Bronchial epithelial cell (primary cell): ENCODE data around the gene SLC17A9. TPM values are rescaled to one million over a fixed set of nuclear protein-coding genes. Genes with fewer than 3 reads are reported as not detected.

Experiments used
- DNase-seq: peaks from one replicate; pipeline ENCODE4 v3.0.0-alpha.2; 2010; ENCODE audit warnings: low read depth
- FAIRE-seq: peaks from 2 replicates; lab custom pipeline; 2011; peaks lifted over from hg19 to GRCh38; lab: Jason Lieb, UNC
- H3K27me3 ChIP-seq: 2 replicates; pipeline ENCODE4 v1.5.1; 2011; ENCODE audit warnings: low read length; ENCODE audit not compliant: control insufficient read depth, insufficient read depth
- H3K36me3 ChIP-seq: 2 replicates; pipeline ENCODE4 v1.5.1; 2011; ENCODE audit warnings: low read length; ENCODE audit not compliant: control insufficient read depth, insufficient read depth
- H3K4me3 ChIP-seq: 2 replicates; pipeline ENCODE4 v1.5.1; 2011; ENCODE audit warnings: mild to moderate bottlenecking, low read depth, low read length, control low read depth
- total RNA-seq: library from RNA; depleted of rRNA; stranded (reverse); fragments of >200 nt; gene quantifications from 2 replicates; pipeline ENCODE4 v1.2.1, GENCODE V29; 2014
- TF ChIP-seq, protein P1 (sequence below): IDR thresholded peaks from 2 replicates; pipeline ENCODE4 v1.5.1; 2011; ENCODE audit warnings: mild to moderate bottlenecking, moderate library complexity, low read length, control low read depth, inconsistent platforms; ENCODE audit not compliant: insufficient read depth, severe bottlenecking

SLC17A9 gene
- total RNA-seq, 1 donor from 2014 or later = 0.53 TPM

GRCh38 chr20:62986257-62986800 is 33.8 kb downstream of the SLC17A9 start:
- TF ChIP-seq, protein P1, sequence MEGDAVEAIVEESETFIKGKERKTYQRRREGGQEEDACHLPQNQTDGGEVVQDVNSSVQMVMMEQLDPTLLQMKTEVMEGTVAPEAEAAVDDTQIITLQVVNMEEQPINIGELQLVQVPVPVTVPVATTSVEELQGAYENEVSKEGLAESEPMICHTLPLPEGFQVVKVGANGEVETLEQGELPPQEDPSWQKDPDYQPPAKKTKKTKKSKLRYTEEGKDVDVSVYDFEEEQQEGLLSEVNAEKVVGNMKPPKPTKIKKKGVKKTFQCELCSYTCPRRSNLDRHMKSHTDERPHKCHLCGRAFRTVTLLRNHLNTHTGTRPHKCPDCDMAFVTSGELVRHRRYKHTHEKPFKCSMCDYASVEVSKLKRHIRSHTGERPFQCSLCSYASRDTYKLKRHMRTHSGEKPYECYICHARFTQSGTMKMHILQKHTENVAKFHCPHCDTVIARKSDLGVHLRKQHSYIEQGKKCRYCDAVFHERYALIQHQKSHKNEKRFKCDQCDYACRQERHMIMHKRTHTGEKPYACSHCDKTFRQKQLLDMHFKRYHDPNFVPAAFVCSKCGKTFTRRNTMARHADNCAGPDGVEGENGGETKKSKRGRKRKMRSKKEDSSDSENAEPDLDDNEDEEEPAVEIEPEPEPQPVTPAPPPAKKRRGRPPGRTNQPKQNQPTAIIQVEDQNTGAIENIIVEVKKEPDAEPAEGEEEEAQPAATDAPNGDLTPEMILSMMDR = no peak
- Histone ChIP-seq H3K27me3 (peaks cover 5% of the 10 kb centered on the region), H3K4me3 (no peak overlapping the region), H3K36me3 (no peaks in the 10 kb centered on the region)
- no peak for DNase-seq
- no peak for FAIRE-seq

- H3K4me3 ChIP-seq = no peak overlapping the region
- DNase-seq = no peak
- TF ChIP-seq, protein P1 = no peak
- H3K27me3 ChIP-seq = peaks cover 1% of the 10 kb centered on the region
- FAIRE-seq = no peak
- H3K36me3 ChIP-seq = no peaks in the 10 kb centered on the region
Measured at GRCh38 chr20:62987114-62987513, 34.6 kb downstream of the SLC17A9 start.

GRCh38 chr20:62989201-62989601 is 36.7 kb downstream of the SLC17A9 start:
- Histone ChIP-seq H3K36me3 (no peaks in the 10 kb centered on the region), H3K4me3 (no peak overlapping the region), H3K27me3 (peaks cover 1% of the 10 kb centered on the region)
- TF ChIP-seq, protein P1 = no peak
- DNase-seq (no peak), FAIRE-seq (no peak)

DNA sequence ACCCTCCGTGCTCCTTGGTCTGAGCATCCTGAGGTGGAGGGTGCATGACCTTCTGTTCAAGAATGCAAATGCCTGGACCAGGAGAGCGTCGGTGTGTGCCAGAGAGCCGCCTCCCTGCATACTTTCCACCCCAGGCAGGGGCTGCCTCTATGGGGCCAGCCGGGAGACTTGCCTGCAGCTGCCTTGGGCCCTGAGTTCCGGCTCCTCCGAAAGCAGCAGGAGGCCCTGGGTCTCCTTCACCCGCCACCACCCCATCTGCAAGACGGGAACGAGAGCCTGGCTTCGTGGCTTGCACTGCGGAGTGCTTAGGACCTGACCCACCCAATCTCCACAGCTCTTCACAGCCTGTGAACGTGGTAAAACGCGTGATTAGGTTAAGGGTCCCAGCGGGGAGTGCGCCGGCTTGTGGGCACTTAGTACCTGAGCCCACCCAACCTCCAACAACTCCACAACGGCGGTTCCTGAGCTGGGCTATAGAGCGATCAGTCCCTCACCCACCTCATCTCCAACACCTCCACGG is 37.9 kb downstream of the SLC17A9 start:
- no peak for FAIRE-seq
- H3K27me3 ChIP-seq = peaks cover 8% of the 10 kb centered on the region
- no peak overlapping the region for H3K4me3 ChIP-seq
- TF ChIP-seq, protein P1 = no peak
- DNase-seq = no peak
- H3K36me3 ChIP-seq = no peaks in the 10 kb centered on the region

DNA sequence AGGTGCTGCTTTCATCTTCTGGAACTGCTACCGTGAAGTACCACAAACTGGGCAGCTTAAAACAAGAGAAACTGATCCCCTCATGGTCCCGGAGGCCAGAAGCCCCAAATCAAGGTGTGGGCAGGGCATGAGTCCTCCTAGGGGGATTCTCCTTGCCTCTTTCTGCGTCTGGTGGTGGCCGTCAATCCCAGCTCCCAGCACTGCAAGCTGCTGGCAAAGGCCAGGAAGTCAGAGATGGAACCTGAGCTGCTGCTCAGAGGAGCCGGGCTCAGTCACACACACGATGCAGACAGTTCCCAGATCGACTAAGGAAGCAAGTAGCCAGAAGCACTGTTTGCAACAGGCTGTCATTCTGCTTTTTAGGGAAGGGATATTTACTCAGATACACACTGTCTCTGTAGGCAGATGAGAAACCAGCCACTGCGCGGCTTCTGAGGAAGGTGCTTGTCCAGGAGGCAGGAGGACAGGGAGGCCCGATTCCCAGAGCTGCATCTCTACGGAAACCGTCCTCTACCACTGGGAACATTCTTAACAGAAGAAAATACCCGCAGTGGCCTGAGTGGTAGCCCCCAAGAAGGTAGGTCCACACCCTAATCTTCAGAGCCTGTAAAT is 38.8 kb downstream of the SLC17A9 start:
- TF ChIP-seq, protein P1 = no peak
- DNase-seq (no peak), FAIRE-seq (no peak)
- H3K36me3 ChIP-seq = no peaks in the 10 kb centered on the region
- peaks cover 8% of the 10 kb centered on the region for H3K27me3 ChIP-seq
- no peak overlapping the region for H3K4me3 ChIP-seq

- TF ChIP-seq, protein P1 = no peak
- H3K27me3 ChIP-seq = peaks cover 9% of the 10 kb centered on the region
- no peak for FAIRE-seq
Measured at GRCh38 chr20:62991863-62992262, 39.4 kb downstream of the SLC17A9 start.

More at GRCh38 chr20:62991863-62992262, 39.4 kb downstream of the SLC17A9 start:
- H3K4me3 ChIP-seq = no peak overlapping the region
- no peaks in the 10 kb centered on the region for H3K36me3 ChIP-seq
- no peak for DNase-seq
